B cell (primary cell): Measurements from ENCODE around the gene PAM16. TPM values are rescaled to one million over a fixed set of nuclear protein-coding genes. Genes with fewer than 3 reads are reported as not detected.

Source experiments
- ATAC-seq: fragments of 200-7000 bp; cut with Tn5 transposase; one replicate; pipeline ENCODE4 v1.10.0; 2021; ENCODE audit warnings: low read depth, mild to moderate bottlenecking, moderate number of reproducible peaks, moderate library complexity
- CTCF ChIA-PET: fragments of 350-600 bp; sonication (Branson Sonifier 250); formaldehyde crosslinking; loops from one replicate; lab custom pipeline; 2021; ENCODE audit warnings: antibody characterized with exemption, inconsistent platforms; lab: Charles Lee
- POLR2A ChIA-PET: fragments of 350-600 bp; sonication (Branson Sonifier 250); formaldehyde crosslinking; loops from one replicate; lab custom pipeline; 2021; ENCODE audit warnings: antibody characterized with exemption; lab: Charles Lee
- DNase-seq: peaks from one replicate; pipeline ENCODE4 v3.0.0; 2013
- H2AFZ ChIP-seq: 2 replicates; pipeline ENCODE4 v1.6.1; 2012; ENCODE audit warnings: mild to moderate bottlenecking, low read depth, low read length; ENCODE audit not compliant: insufficient read depth, poor library complexity, severe bottlenecking
- H3K27ac ChIP-seq, 2 donors: 1 replicate in 1 of 2; 2 replicates in 1 of 2; pipeline ENCODE4 v1.5.1; 2012 to 2013; ENCODE audit warnings: low read length in 2 of 2, mild to moderate bottlenecking in 2 of 2, moderate library complexity in 1 of 2
- H3K27me3 ChIP-seq, 4 experiments: fragments of 200-600 bp in 1 of 4; sonication (generic) in 1 of 4; replicated peaks in 1 of 4; 1 replicate in 2 of 4; 2 replicates in 2 of 4; pipeline versions ENCODE4 v1.6.1 to v1.7.0; 2013 to 2016; ENCODE audit warnings: low read length in 3 of 4, mild to moderate bottlenecking in 2 of 4, mixed read lengths in 1 of 4, moderate library complexity in 1 of 4; ENCODE audit not compliant: insufficient read depth in 4 of 4, control insufficient read depth in 3 of 4; ENCODE audit errors: control extremely low read depth in 1 of 4
- H3K36me3 ChIP-seq, 2 experiments: replicated peaks in 1 of 2; 1 replicate in 1 of 2; 2 replicates in 1 of 2; pipeline versions ENCODE4 v1.6.1 to v1.7.1; 2013; ENCODE audit warnings: low read length in 1 of 2; ENCODE audit not compliant: insufficient read depth in 2 of 2, control insufficient read depth in 1 of 2; ENCODE audit errors: control extremely low read depth in 1 of 2, extremely low read depth in 1 of 2
- H3K4me1 ChIP-seq, 2 donors: fragments of 200-600 bp in 1 of 2; sonication (generic) in 1 of 2; 1 replicate in 1 of 2; 2 replicates in 1 of 2; pipeline versions ENCODE4 v1.5.1 to v1.6.1; 2013 to 2017; ENCODE audit warnings: low read length in 2 of 2; ENCODE audit not compliant: control insufficient read depth in 2 of 2, insufficient read depth in 2 of 2
- H3K4me2 ChIP-seq: replicated peaks from 2 replicates; pipeline ENCODE3; 2012; ENCODE audit warnings: mild to moderate bottlenecking, low read depth, low read length; ENCODE audit not compliant: poor library complexity, severe bottlenecking
- H3K4me3 ChIP-seq, 5 experiments: fragments of 200-600 bp in 1 of 5; sonication (generic) in 1 of 5; 1 replicate in 3 of 5; 2 replicates in 2 of 5; pipeline versions ENCODE4 v1.5.1 to v1.7.0; 2011 to 2016; ENCODE audit warnings: low read length in 4 of 5, mild to moderate bottlenecking in 4 of 5, low read depth in 2 of 5, control low read depth in 1 of 5, moderate library complexity in 1 of 5; ENCODE audit not compliant: insufficient read depth in 1 of 5; ENCODE audit errors: control extremely low read depth in 1 of 5, extremely low read depth in 1 of 5
- H3K79me2 ChIP-seq: fragments of 200-600 bp; sonication (generic); one replicate; pipeline ENCODE4 v1.6.0; 2016; ENCODE audit warnings: low read length; ENCODE audit not compliant: control insufficient read depth, insufficient read depth
- H3K9ac ChIP-seq: fragments of 200-600 bp; sonication (generic); 2 replicates; pipeline ENCODE4 v1.6.1; 2017; ENCODE audit warnings: mild to moderate bottlenecking, low read length, moderate library complexity
- H3K9me3 ChIP-seq, 3 donors: one replicate each; pipeline versions ENCODE4 v1.6.1 to v1.7.1; 2013; ENCODE audit warnings: low read length in 2 of 3; ENCODE audit not compliant: control insufficient read depth in 2 of 3, insufficient read depth in 1 of 3; ENCODE audit errors: control extremely low read depth in 1 of 3
- H4K20me1 ChIP-seq: 2 replicates; pipeline ENCODE4 v1.6.0; 2012; ENCODE audit warnings: mild to moderate bottlenecking, low read length; ENCODE audit not compliant: insufficient read depth, control insufficient read depth, poor library complexity, severe bottlenecking
- H3K27ac Mint-ChIP-seq: one replicate; pipeline ENCODE4 v1.8.0; 2021; ENCODE audit warnings: mixed read lengths
- H3K27me3 Mint-ChIP-seq: one replicate; pipeline ENCODE4 v1.8.0; 2021; ENCODE audit warnings: mixed read lengths
- H3K4me1 Mint-ChIP-seq: one replicate; pipeline ENCODE4 v1.8.0; 2021; ENCODE audit warnings: mixed read lengths
- H3K4me3 Mint-ChIP-seq: one replicate; pipeline ENCODE4 v1.8.0; 2021; ENCODE audit warnings: mixed read lengths
- H3K9me3 Mint-ChIP-seq: one replicate; pipeline ENCODE4 v1.8.0; 2022; ENCODE audit warnings: mixed read lengths; ENCODE audit not compliant: insufficient read depth
- EZH2 ChIP-seq: IDR thresholded peaks from 2 replicates; pipeline ENCODE4 v1.6.1; 2012; ENCODE audit warnings: borderline replicate concordance, low read depth, mild to moderate bottlenecking, moderate library complexity, low read length; ENCODE audit not compliant: insufficient read depth, poor library complexity, severe bottlenecking
- WGBS: methylation state at CpG from one replicate; pipeline ENCODE4 v1.1.5; 2013; ENCODE audit warnings: missing lambda C conversion rate; ENCODE audit not compliant: insufficient coverage; 5-methylcytosine and 5-hydroxymethylcytosine counted together
- intact Hi-C: fragments of 100-400 bp; cut with micrococcal nuclease; formaldehyde crosslinking; loops from one replicate; pipeline ENCODE4 v1.10.0; 2022
- polyA plus RNA-seq: library from polyadenylated mRNA; depleted of rRNA; stranded (reverse); fragments of >200 nt; gene quantifications from 2 replicates; pipeline ENCODE4 v1.2.3, GENCODE V29; 2012
- total RNA-seq, 2 donors: library from RNA; stranded (reverse); fragments of 120-200 nt in 1 of 2; gene quantifications; 1 replicate in 1 of 2; 2 replicates in 1 of 2; pipeline versions ENCODE4 v1.2.3 to v1.2.4, GENCODE V29; 2013 to 2022
- TF ChIP-seq, protein P1 (sequence below): fragments of 200-600 bp; IDR thresholded peaks from one replicate; pipeline ENCODE4 v1.8.0; 2022; ENCODE audit warnings: antibody characterized with exemption, mild to moderate bottlenecking

PAM16 gene
- total and polyA plus RNA-seq, 2 donors (not counting 1 experiment from before 2014, with no cell fraction given): 57.3 to 64.1 TPM

DNA sequence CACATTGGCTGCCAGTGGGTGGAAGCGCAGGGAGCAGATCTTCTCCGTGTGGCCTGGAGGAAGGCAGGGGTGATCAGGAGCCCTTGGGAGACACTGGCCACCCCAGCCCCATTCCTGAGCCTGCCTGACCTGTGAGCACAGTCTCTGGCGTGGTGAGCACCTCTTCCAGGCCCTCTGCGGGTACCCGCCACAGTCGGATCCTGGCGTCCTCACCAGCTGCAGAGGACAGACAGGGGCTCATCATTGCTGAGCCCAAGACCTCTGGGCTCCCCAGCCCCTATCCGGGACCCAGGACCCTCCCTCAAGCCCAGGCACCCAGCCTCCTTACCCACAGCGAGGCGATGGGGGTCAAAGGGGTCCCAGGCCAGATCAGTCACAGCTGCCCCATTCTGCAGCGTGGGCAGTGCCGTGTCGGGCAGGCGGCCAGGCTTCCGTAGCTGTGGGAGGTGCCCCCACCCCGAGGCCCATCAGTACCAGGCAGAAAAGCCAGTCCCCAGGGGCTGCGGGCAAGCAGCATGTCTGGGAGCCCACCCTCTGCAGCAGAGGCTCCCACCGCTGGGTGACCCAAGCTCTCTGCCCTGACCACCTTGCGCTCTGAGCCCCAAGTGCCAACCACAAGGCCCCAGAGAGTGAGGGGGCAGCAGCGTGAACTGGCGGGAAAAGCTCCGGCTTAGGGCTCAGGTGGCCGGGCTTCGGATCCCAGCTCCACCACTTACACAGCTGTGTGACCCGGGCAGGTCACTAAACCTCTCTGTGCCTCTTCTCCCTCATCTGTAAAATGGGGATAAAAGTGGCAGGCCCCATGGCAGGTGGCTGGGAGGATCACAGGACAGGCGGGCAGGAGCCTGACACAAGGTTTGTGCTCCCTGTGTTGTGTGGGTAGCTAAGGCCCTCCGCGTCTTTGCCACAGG, 10.2 kb upstream of the PAM16 start:
- ChIA-PET POLR2A (interaction anchor here (1.1 kb wide), 1 partner anchor 41 kb away, joined by 3 read pairs; no protein-coding TSS in a partner anchor), CTCF (interaction anchor here (1.2 to 5.6 kb wide), 3 partner anchors 9 to 41 kb away, joined by 3 to 112 read pairs (median 3); no protein-coding TSS in a partner anchor)
- peaks cover 1 to 78% of the 10 kb centered on the region in 2 experiments for H3K36me3 ChIP-seq
- WGBS: 98% methylated on average over 22 of the region's 28 CpGs
- no peaks in the 10 kb centered on the region for H3K27me3 ChIP-seq
- no peak overlapping the region for H3K4me2 ChIP-seq
- H3K4me3 ChIP-seq: no peak overlapping the region
- no peak overlapping the region for H2AFZ ChIP-seq
- no peak overlapping the region for H3K27ac ChIP-seq
- H3K27ac Mint-ChIP-seq: no peak overlapping the region
- ATAC-seq: no peak
- intact Hi-C loops: no loop called here
- DNase-seq: no peak
- H3K9ac ChIP-seq: no peak overlapping the region
- H3K4me3 Mint-ChIP-seq: no peak overlapping the region
- H3K9me3 Mint-ChIP-seq: no peaks in the 10 kb centered on the region
- peaks cover 21% of the 10 kb centered on the region for H3K4me1 Mint-ChIP-seq
- peaks cover 49% of the 10 kb centered on the region for H4K20me1 ChIP-seq
- H3K4me1 ChIP-seq: peaks cover 6 to 41% of the 10 kb centered on the region in 2 donors
- no peaks in the 10 kb centered on the region for H3K79me2 ChIP-seq
- TF ChIP-seq, protein P1, sequence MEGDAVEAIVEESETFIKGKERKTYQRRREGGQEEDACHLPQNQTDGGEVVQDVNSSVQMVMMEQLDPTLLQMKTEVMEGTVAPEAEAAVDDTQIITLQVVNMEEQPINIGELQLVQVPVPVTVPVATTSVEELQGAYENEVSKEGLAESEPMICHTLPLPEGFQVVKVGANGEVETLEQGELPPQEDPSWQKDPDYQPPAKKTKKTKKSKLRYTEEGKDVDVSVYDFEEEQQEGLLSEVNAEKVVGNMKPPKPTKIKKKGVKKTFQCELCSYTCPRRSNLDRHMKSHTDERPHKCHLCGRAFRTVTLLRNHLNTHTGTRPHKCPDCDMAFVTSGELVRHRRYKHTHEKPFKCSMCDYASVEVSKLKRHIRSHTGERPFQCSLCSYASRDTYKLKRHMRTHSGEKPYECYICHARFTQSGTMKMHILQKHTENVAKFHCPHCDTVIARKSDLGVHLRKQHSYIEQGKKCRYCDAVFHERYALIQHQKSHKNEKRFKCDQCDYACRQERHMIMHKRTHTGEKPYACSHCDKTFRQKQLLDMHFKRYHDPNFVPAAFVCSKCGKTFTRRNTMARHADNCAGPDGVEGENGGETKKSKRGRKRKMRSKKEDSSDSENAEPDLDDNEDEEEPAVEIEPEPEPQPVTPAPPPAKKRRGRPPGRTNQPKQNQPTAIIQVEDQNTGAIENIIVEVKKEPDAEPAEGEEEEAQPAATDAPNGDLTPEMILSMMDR: no peak
- no peak for TF ChIP-seq EZH2
- no peaks in the 10 kb centered on the region for H3K27me3 Mint-ChIP-seq
- peaks cover 0 to 3% (median 0%) of the 10 kb centered on the region in 3 donors for H3K9me3 ChIP-seq
